K562 (cell line): ENCODE measurements around the gene MAP3K4. TPM values are rescaled to one million over a fixed set of nuclear protein-coding genes. Genes with fewer than 3 reads are reported as not detected.
A peak's percentile ranks its signal among the peaks of the same experiment; 100 is the strongest.

Experiments used
- ATAC-seq: fragments of 200-7000 bp; cut with Tn5 transposase; 3 replicates; pipeline ENCODE4 v1.9.1; 2020; ENCODE audit warnings: moderate library complexity
- BruUV-seq: library from RNA; stranded (reverse); fragments of 400-500 nt; replicated peaks from 2 replicates; lab custom pipeline; 2021; lab: Mats Ljungman, UMichigan
- CTCF ChIA-PET: fragments of 300-600 bp; formaldehyde crosslinking; extraction: SDS; loops from one replicate; lab custom pipeline; 2021; ENCODE audit warnings: low intra/inter-chr PET ratio; lab: Yijun Ruan, JAX
- POLR2A ChIA-PET: fragments of 300-600, 350-650 bp; sonication (Branson Sonifier 250); formaldehyde crosslinking; extraction: SDS; loops from one replicate; lab custom pipeline; 2021; ENCODE audit warnings: antibody characterized with exemption, inconsistent platforms; lab: Yijun Ruan, JAX
- DNase-seq, 4 experiments: peaks; one replicate each; pipeline versions ENCODE4 v3.0.0 to v3.0.0-alpha.2; 2011 to 2018; ENCODE audit warnings: low spot score in 3 of 4, mixed read lengths in 3 of 4; ENCODE audit errors: extremely low read depth in 1 of 4
- FAIRE-seq: peaks from 2 replicates; lab custom pipeline; 2011; peaks lifted over from hg19 to GRCh38; lab: Jason Lieb, UNC
- H2AFZ ChIP-seq: 2 replicates; pipeline ENCODE4 v1.6.0; 2011; ENCODE audit warnings: low read depth, low read length, control low read depth, inconsistent platforms
- H3K27ac ChIP-seq: fragments of 200-600 bp; 3 replicates; pipeline ENCODE4 v1.8.0; 2011; ENCODE audit warnings: low read depth, mild to moderate bottlenecking, control low read depth, inconsistent platforms, low read length, moderate library complexity, mixed read lengths; ENCODE audit errors: extremely low read depth
- H3K27me3 ChIP-seq, 2 experiments: fragments of 300-600 bp in 1 of 2; 2 replicates in 1 of 2; 3 replicates in 1 of 2; pipeline versions ENCODE4 v1.6.0 to v1.8.0; 2011; ENCODE audit warnings: inconsistent platforms in 2 of 2, low read length in 2 of 2, mild to moderate bottlenecking in 1 of 2, mixed read lengths in 1 of 2, moderate library complexity in 1 of 2; ENCODE audit not compliant: control insufficient read depth in 2 of 2, insufficient read depth in 2 of 2
- H3K36me3 ChIP-seq: fragments of 300-600 bp; 3 replicates; pipeline ENCODE4 v1.8.0; 2011; ENCODE audit warnings: mild to moderate bottlenecking, low read length, inconsistent platforms; ENCODE audit not compliant: control insufficient read depth, insufficient read depth
- H3K4me1 ChIP-seq, 2 experiments: fragments of 200-600 bp in 1 of 2; replicated peaks in 1 of 2; 2 replicates in 1 of 2; 3 replicates in 1 of 2; pipeline versions ENCODE4 v1.5.1 to v1.8.0; 2011; ENCODE audit warnings: inconsistent platforms in 2 of 2, low read length in 2 of 2, mild to moderate bottlenecking in 1 of 2, mixed read lengths in 1 of 2, moderate library complexity in 1 of 2; ENCODE audit not compliant: control insufficient read depth in 2 of 2, insufficient read depth in 2 of 2
- H3K4me2 ChIP-seq: 2 replicates; pipeline ENCODE4 v1.6.1; 2011; ENCODE audit warnings: low read length, control low read depth, inconsistent platforms, mixed read lengths; ENCODE audit not compliant: insufficient read depth
- H3K4me3 ChIP-seq: fragments of 200-600 bp; sonication (generic), shearing (Covaris generic); 2 replicates; pipeline ENCODE4 v1.5.1; 2016; ENCODE audit warnings: control low read depth, inconsistent platforms
- H3K79me2 ChIP-seq: fragments of 200-600 bp; 3 replicates; pipeline ENCODE4 v1.8.0; 2011; ENCODE audit warnings: low read length, inconsistent platforms; ENCODE audit not compliant: control insufficient read depth, insufficient read depth
- H3K9ac ChIP-seq, 2 experiments: 2 replicates each; pipeline versions ENCODE4 v1.6.0 to v1.6.1; 2011; ENCODE audit warnings: low read depth in 2 of 2, low read length in 2 of 2, control low read depth in 1 of 2, inconsistent platforms in 1 of 2, mild to moderate bottlenecking in 1 of 2, mixed read lengths in 1 of 2; ENCODE audit not compliant: insufficient read depth in 1 of 2
- H3K9me1 ChIP-seq: one replicate; pipeline ENCODE4 v1.6.0; 2011; ENCODE audit warnings: inconsistent platforms, mild to moderate bottlenecking, low read length, moderate library complexity; ENCODE audit not compliant: control insufficient read depth, insufficient read depth
- H3K9me3 ChIP-seq: replicated peaks from 2 replicates; pipeline ENCODE4 v1.5.1; 2011; ENCODE audit warnings: low read depth, low read length, inconsistent platforms; ENCODE audit not compliant: control insufficient read depth, insufficient read depth
- H4K20me1 ChIP-seq: replicated peaks from 2 replicates; pipeline ENCODE4 v1.6.1; 2011; ENCODE audit warnings: low read length, inconsistent platforms, mixed read lengths; ENCODE audit not compliant: control insufficient read depth, insufficient read depth
- ATF4 ChIP-seq: fragments of 450-650 bp; formaldehyde crosslinking; IDR thresholded peaks from 2 replicates; pipeline ENCODE4 v1.4.0; 2022; ENCODE audit warnings: mild to moderate bottlenecking, moderate library complexity
- MLX ChIP-seq, 2 experiments: fragments of 450-650 bp in 1 of 2; sonication (generic) in 1 of 2; formaldehyde crosslinking; conservative IDR thresholded peaks; 2 replicates each; pipeline versions ENCODE4 v1.4.0 to v1.8.1; 2020 to 2022; ENCODE audit warnings: mild to moderate bottlenecking in 1 of 2, missing genetic modification reagents in 1 of 2
- WGBS: fragments of 100-300 bp; shearing (Covaris generic); methylation state at CpG from one replicate; pipeline ENCODE4 v1.1.6; 2016; ENCODE audit warnings: low coverage, mixed read lengths; ENCODE audit not compliant: insufficient coverage; ENCODE audit errors: missing lambda C conversion rate; 5-methylcytosine and 5-hydroxymethylcytosine counted together
- in situ Hi-C: fragments of 300-500 bp; cut with MboI; formaldehyde crosslinking; loops from 4 replicates; pipeline ENCODE4 v1.15.0; 2018; ENCODE audit warnings: inconsistent platforms, mixed read lengths
- intact Hi-C: fragments of 100-400 bp; cut with micrococcal nuclease; formaldehyde crosslinking; loops from 2 replicates; pipeline ENCODE4 v1.14.2; 2022
- polyA plus RNA-seq, 8 experiments: library from polyadenylated mRNA; depleted of rRNA in 4 of 8; stranded (reverse) in 5 of 8; unstranded in 3 of 8; fragments of >200 nt; fragmentation: Nextera tagmentation in 2 of 8; fragmentation: Illumina TruSeq in 1 of 8; extraction: Ambion mirVana in 2 of 8; extraction: Trizol in 1 of 8; gene quantifications; 2 replicates each; pipeline versions ENCODE4 v1.2.1 to v1.2.3, GENCODE V29; 2011 to 2014; ENCODE audit warnings: inconsistent platforms in 1 of 8, missing spikeins in 1 of 8
- total RNA-seq, 7 experiments: library from RNA; depleted of rRNA in 6 of 7; stranded (reverse); fragments of >200 nt in 6 of 7; fragmentation: Illumina TruSeq in 2 of 7; extraction: Trizol in 2 of 7; gene quantifications; 2 replicates each; pipeline versions ENCODE4 v1.2.1 to v1.2.3, GENCODE V29; 2011 to 2021; ENCODE audit warnings: low replicate concordance in 1 of 7

The MAP3K4 gene
- total and polyA plus RNA-seq, 9 of the 15 experiments (the other 6 are each of a cell fraction or from before 2014, with no cell fraction given) = 21.0 to 77.2 (median 48.9) TPM

- TF ChIP-seq ATF4 (CRISPR knock-in tag) (no peak), MLX (CRISPR knock-in tag; conservative IDR thresholded peaks at IDR 0.05) (peak in 1 of 2 experiments; percentile 65; a peak in 1 of 4 replicates)
- no peak overlapping the region for H3K9ac ChIP-seq
- no peak overlapping the region for H2AFZ ChIP-seq
- ChIA-PET POLR2A (interaction anchor here (0.5 to 2.3 kb wide), 3 partner anchors 10 to 250 kb away, joined by 4 to 6 read pairs (median 6); no protein-coding TSS in a partner anchor), CTCF (no interaction called here)
- peaks cover 6 to 12% of the 10 kb centered on the region in 2 experiments; a peak in 4 of 5 replicates for H3K4me1 ChIP-seq
- no peak overlapping the region for H3K27ac ChIP-seq
- no peaks in the 10 kb centered on the region for H3K27me3 ChIP-seq
- DNase-seq (no peak), ATAC-seq (no peak), FAIRE-seq (no peak)
- BruUV-seq = no TSS peak
- H3K9me1 ChIP-seq = no peaks in the 10 kb centered on the region
- H3K9me3 ChIP-seq = 0 out of 2 replicates have a peak, but pooled peaks cover 2% of the 10 kb centered on the region
- 64% methylated on average over 1 of the region's 1 CpG for WGBS
- H3K4me2 ChIP-seq = no peak overlapping the region
- in situ Hi-C loops (no loop called here), intact Hi-C loops (no loop called here)
- H4K20me1 ChIP-seq = 0 out of 2 replicates have a peak, but pooled peaks cover 3% of the 10 kb centered on the region
- H3K36me3 ChIP-seq = peaks cover 21% of the 10 kb centered on the region
- H3K79me2 ChIP-seq = peaks cover 95% of the 10 kb centered on the region
- no peak overlapping the region for H3K4me3 ChIP-seq
Observed at GRCh38 chr6:160995271-160995670, 3.7 kb downstream of the MAP3K4 start.
